H9 (cell line): ENCODE data around the gene MYO5B. TPM values are rescaled to one million over a fixed set of nuclear protein-coding genes. Genes with fewer than 3 reads are reported as not detected.

Experiments
- DNase-seq: peaks from one replicate; pipeline ENCODE4 v3.0.0-alpha.2; 2017
- H2AFZ ChIP-seq: one replicate; pipeline ENCODE4 v1.6.1; 2013; ENCODE audit warnings: mild to moderate bottlenecking, low read length, control low read depth, moderate library complexity
- H2AK5ac ChIP-seq: 2 replicates; pipeline ENCODE4 v1.6.1; 2013; ENCODE audit warnings: low read length, control low read depth, mixed read lengths; ENCODE audit not compliant: insufficient read length
- H2BK120ac ChIP-seq: one replicate; pipeline ENCODE4 v1.6.1; 2013; ENCODE audit warnings: low read depth, mild to moderate bottlenecking, low read length, control low read depth, inconsistent platforms; ENCODE audit not compliant: poor library complexity, severe bottlenecking
- H2BK12ac ChIP-seq: 2 replicates; pipeline ENCODE4 v1.6.1; 2013; ENCODE audit warnings: low read length, control low read depth, mixed read lengths, low read depth; ENCODE audit not compliant: insufficient read length
- H2BK15ac ChIP-seq: 2 replicates; pipeline ENCODE4 v1.6.1; 2013; ENCODE audit warnings: low read depth, low read length, control low read depth
- H2BK20ac ChIP-seq: one replicate; pipeline ENCODE4 v1.6.1; 2013; ENCODE audit warnings: low read depth, mild to moderate bottlenecking, low read length, control low read depth, inconsistent platforms; ENCODE audit not compliant: poor library complexity, severe bottlenecking
- H2BK5ac ChIP-seq: 2 replicates; pipeline ENCODE4 v1.6.1; 2013; ENCODE audit warnings: low read length, control low read depth, mixed read lengths; ENCODE audit not compliant: insufficient read length
- H3K14ac ChIP-seq: 2 replicates; pipeline ENCODE4 v1.6.1; 2013; ENCODE audit warnings: low read length, control low read depth; ENCODE audit not compliant: insufficient read depth
- H3K18ac ChIP-seq: 2 replicates; pipeline ENCODE4 v1.6.1; 2013; ENCODE audit warnings: low read depth, mild to moderate bottlenecking, mixed read lengths, low read length, control low read depth; ENCODE audit not compliant: insufficient read length
- H3K23ac ChIP-seq: 2 replicates; pipeline ENCODE4 v1.6.1; 2013; ENCODE audit warnings: low read length, control low read depth, mixed read lengths, low read depth; ENCODE audit not compliant: insufficient read length
- H3K23me2 ChIP-seq: 2 replicates; pipeline ENCODE4 v1.6.1; 2013; ENCODE audit warnings: low read depth, mild to moderate bottlenecking, mixed read lengths, low read length, control low read depth; ENCODE audit not compliant: insufficient read length, poor library complexity, severe bottlenecking
- H3K27ac ChIP-seq: 2 replicates; pipeline ENCODE4 v1.5.1; 2013; ENCODE audit warnings: low read length, control low read depth, mixed read lengths, low read depth; ENCODE audit not compliant: insufficient read length
- H3K27me3 ChIP-seq: 2 replicates; pipeline ENCODE4 v1.6.1; 2013; ENCODE audit warnings: low read length, control low read depth, inconsistent platforms; ENCODE audit not compliant: insufficient read depth
- H3K4ac ChIP-seq: 2 replicates; pipeline ENCODE4 v1.6.1; 2013; ENCODE audit warnings: low read depth, mild to moderate bottlenecking, control low read depth, inconsistent platforms, low read length, moderate library complexity
- H3K4me1 ChIP-seq: 2 replicates; pipeline ENCODE4 v1.6.1; 2013; ENCODE audit warnings: low read length, control low read depth, inconsistent platforms; ENCODE audit not compliant: insufficient read depth
- H3K4me2 ChIP-seq: 2 replicates; pipeline ENCODE4 v1.6.1; 2013; ENCODE audit warnings: low read length, control low read depth, mixed read lengths; ENCODE audit not compliant: insufficient read length, insufficient read depth
- H3K56ac ChIP-seq: 2 replicates; pipeline ENCODE4 v1.6.1; 2013; ENCODE audit warnings: low read depth, mild to moderate bottlenecking, mixed read lengths, low read length, control low read depth; ENCODE audit not compliant: insufficient read length
- H3K79me1 ChIP-seq: 2 replicates; pipeline ENCODE4 v1.6.1; 2013; ENCODE audit warnings: low read depth, mild to moderate bottlenecking, moderate library complexity, low read length, control low read depth, inconsistent platforms; ENCODE audit not compliant: insufficient read depth, poor library complexity, severe bottlenecking
- H3K79me2 ChIP-seq: 2 replicates; pipeline ENCODE4 v1.6.1; 2013; ENCODE audit warnings: low read length, control low read depth, inconsistent platforms; ENCODE audit not compliant: insufficient read depth
- H3K9ac ChIP-seq: 2 replicates; pipeline ENCODE4 v1.6.1; 2013; ENCODE audit warnings: low read length, control low read depth, mixed read lengths; ENCODE audit not compliant: insufficient read length; ENCODE audit errors: extremely low read depth
- H3K9me3 ChIP-seq: one replicate; pipeline ENCODE4 v1.6.1; 2013; ENCODE audit warnings: low read depth, low read length, inconsistent platforms; ENCODE audit not compliant: control insufficient read depth
- H3T11ph ChIP-seq: one replicate; pipeline ENCODE4 v1.6.1; 2013; ENCODE audit warnings: mild to moderate bottlenecking, low read length, control low read depth, inconsistent platforms
- H4K20me1 ChIP-seq: one replicate; pipeline ENCODE4 v1.6.1; 2013; ENCODE audit not compliant: control insufficient read depth, insufficient read length, insufficient read depth
- H4K5ac ChIP-seq: 2 replicates; pipeline ENCODE4 v1.6.1; 2013; ENCODE audit warnings: low read depth, mild to moderate bottlenecking, mixed read lengths, low read length, control low read depth; ENCODE audit not compliant: insufficient read length
- H4K8ac ChIP-seq: replicated peaks from 2 replicates; pipeline ENCODE4 v1.6.1; 2013; ENCODE audit warnings: low read length, control low read depth, mixed read lengths, low read depth; ENCODE audit not compliant: insufficient read length
- H4K91ac ChIP-seq: 2 replicates; pipeline ENCODE4 v1.6.1; 2013; ENCODE audit warnings: low read depth, mild to moderate bottlenecking, moderate library complexity, mixed read lengths, low read length, control low read depth; ENCODE audit not compliant: insufficient read length
- H3K27ac Mint-ChIP-seq, 3 experiments: 2 replicates in 2 of 3; 3 replicates in 1 of 3; pipeline ENCODE4 v1.8.0; 2020 to 2021; ENCODE audit warnings: mixed read lengths in 3 of 3, mild to moderate bottlenecking in 1 of 3, moderate library complexity in 1 of 3
- H3K27me3 Mint-ChIP-seq: 2 replicates; pipeline ENCODE4 v1.8.0; 2021; ENCODE audit warnings: low read depth, mild to moderate bottlenecking, moderate library complexity, mixed read lengths
- H3K36me3 Mint-ChIP-seq, 3 experiments: 2 replicates in 2 of 3; 3 replicates in 1 of 3; pipeline ENCODE4 v1.8.0; 2020 to 2021; ENCODE audit warnings: low read depth in 3 of 3, mixed read lengths in 3 of 3; ENCODE audit not compliant: insufficient read depth in 1 of 3
- H3K4me1 Mint-ChIP-seq, 2 experiments: 2 replicates each; pipeline ENCODE4 v1.8.0; 2020; ENCODE audit warnings: mixed read lengths in 2 of 2
- H3K4me3 Mint-ChIP-seq, 2 experiments: 2 replicates in 1 of 2; 3 replicates in 1 of 2; pipeline ENCODE4 v1.8.0; 2020 to 2021; ENCODE audit warnings: mild to moderate bottlenecking in 2 of 2, mixed read lengths in 2 of 2, moderate library complexity in 1 of 2
- H3K9me3 Mint-ChIP-seq, 2 experiments: 2 replicates in 1 of 2; 3 replicates in 1 of 2; pipeline ENCODE4 v1.8.0; 2020; ENCODE audit warnings: mild to moderate bottlenecking in 2 of 2, mixed read lengths in 2 of 2, moderate library complexity in 1 of 2
- WGBS: extraction: QIAGEN DNeasy Blood & Tissue Kit; methylation state at CpG from one replicate; pipeline ENCODE4 v1.1.7; 2013; ENCODE audit warnings: missing lambda C conversion rate, low lambda C conversion rate, mixed read lengths; ENCODE audit not compliant: insufficient read length; ENCODE audit errors: extremely low coverage; 5-methylcytosine and 5-hydroxymethylcytosine counted together
- total RNA-seq: library from RNA; stranded (reverse); gene quantifications from 2 replicates; pipeline ENCODE4 v1.2.1, GENCODE V29; 2021
- TF ChIP-seq, protein P1 (sequence below): fragments of 200-600 bp; sonication (generic); conservative IDR thresholded peaks from 3 replicates; pipeline ENCODE4 v1.8.0; 2021; ENCODE audit warnings: antibody characterized with exemption, mild to moderate bottlenecking

Gene MYO5B
- total RNA-seq, 1 experiment from 2014 or later = 9.3 TPM

DNA sequence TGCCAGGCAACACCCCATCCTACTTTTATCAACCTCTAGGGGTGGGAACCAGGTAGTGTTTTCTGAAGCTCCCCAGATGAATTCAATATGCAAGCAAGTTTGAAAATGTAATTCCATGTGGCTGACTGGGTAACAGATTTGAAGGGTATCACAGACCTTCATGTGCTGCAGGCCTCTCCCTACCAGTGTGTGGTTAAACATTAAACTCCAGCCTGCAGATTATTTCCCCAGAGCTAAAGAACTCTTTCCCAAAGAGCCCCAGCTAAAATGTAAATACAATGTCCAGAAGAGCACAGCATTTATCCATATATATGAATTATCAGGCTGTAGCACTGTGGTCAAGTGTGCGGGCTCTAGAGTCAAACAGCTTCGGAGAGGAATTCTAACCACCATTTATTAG lies 134.1 kb downstream of the MYO5B start:
- Histone ChIP-seq H3K14ac (no peak overlapping the region), H2AK5ac (no peak overlapping the region), H2BK5ac (no peak overlapping the region), H3K79me1 (no peaks in the 10 kb centered on the region), H2BK12ac (no peak overlapping the region), H3K79me2 (no peaks in the 10 kb centered on the region), H4K5ac (no peak overlapping the region), H3K23ac (no peak overlapping the region), H2BK20ac (no peak overlapping the region), H3K9me3 (no peaks in the 10 kb centered on the region), H3K4me1 (no peaks in the 10 kb centered on the region), H3K9ac (no peak overlapping the region), H3K23me2 (no peaks in the 10 kb centered on the region), H2BK15ac (no peak overlapping the region), H3K56ac (no peak overlapping the region), H3K27me3 (no peaks in the 10 kb centered on the region), H4K20me1 (no peaks in the 10 kb centered on the region), H4K8ac (no peak overlapping the region), H4K91ac (no peak overlapping the region), H3K4ac (no peak overlapping the region), H3K27ac (no peak overlapping the region), H2AFZ (no peak overlapping the region), H3K4me2 (no peak overlapping the region), H2BK120ac (no peak overlapping the region), H3T11ph (no peak overlapping the region), H3K18ac (no peak overlapping the region)
- no CpG with 5 or more reads among the region's 2 CpGs for WGBS
- peaks cover 4 to 6% of the 10 kb centered on the region in 2 experiments for H3K4me1 Mint-ChIP-seq
- no peak for DNase-seq
- TF ChIP-seq, protein P1, sequence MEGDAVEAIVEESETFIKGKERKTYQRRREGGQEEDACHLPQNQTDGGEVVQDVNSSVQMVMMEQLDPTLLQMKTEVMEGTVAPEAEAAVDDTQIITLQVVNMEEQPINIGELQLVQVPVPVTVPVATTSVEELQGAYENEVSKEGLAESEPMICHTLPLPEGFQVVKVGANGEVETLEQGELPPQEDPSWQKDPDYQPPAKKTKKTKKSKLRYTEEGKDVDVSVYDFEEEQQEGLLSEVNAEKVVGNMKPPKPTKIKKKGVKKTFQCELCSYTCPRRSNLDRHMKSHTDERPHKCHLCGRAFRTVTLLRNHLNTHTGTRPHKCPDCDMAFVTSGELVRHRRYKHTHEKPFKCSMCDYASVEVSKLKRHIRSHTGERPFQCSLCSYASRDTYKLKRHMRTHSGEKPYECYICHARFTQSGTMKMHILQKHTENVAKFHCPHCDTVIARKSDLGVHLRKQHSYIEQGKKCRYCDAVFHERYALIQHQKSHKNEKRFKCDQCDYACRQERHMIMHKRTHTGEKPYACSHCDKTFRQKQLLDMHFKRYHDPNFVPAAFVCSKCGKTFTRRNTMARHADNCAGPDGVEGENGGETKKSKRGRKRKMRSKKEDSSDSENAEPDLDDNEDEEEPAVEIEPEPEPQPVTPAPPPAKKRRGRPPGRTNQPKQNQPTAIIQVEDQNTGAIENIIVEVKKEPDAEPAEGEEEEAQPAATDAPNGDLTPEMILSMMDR = no peak
- H3K27ac Mint-ChIP-seq = no peak overlapping the region; a peak in 1 of 7 replicates
- no peak overlapping the region for H3K4me3 Mint-ChIP-seq
- peaks cover 2% of the 10 kb centered on the region; the same call in 1 of the 2 replicates for H3K27me3 Mint-ChIP-seq
- no peaks in the 10 kb centered on the region for H3K36me3 Mint-ChIP-seq
- H3K9me3 Mint-ChIP-seq = no peaks in the 10 kb centered on the region
